Neural cell (in vitro differentiated cells): ENCODE results near the gene GSK3B. TPM values are rescaled to one million over a fixed set of nuclear protein-coding genes. Genes with fewer than 3 reads are reported as not detected.

Experiments used
- H2AFZ ChIP-seq: fragments of 200-600, 300-800 bp; sonication (generic), shearing (Covaris generic); 2 replicates; pipeline ENCODE4 v1.6.0; 2014; ENCODE audit warnings: low read depth, mild to moderate bottlenecking, antibody characterized with exemption, low read length, moderate library complexity
- H3F3A ChIP-seq: fragments of 200-600 bp; shearing (Covaris generic); 2 replicates; pipeline ENCODE4 v1.6.1; 2016; ENCODE audit warnings: mild to moderate bottlenecking, moderate library complexity, mixed read lengths, antibody characterized with exemption, low read length; ENCODE audit not compliant: insufficient read depth, poor library complexity, severe bottlenecking
- H3K27ac ChIP-seq: fragments of 200-600, 300-800 bp; sonication (generic), shearing (Covaris generic); 2 replicates; pipeline ENCODE4 v1.5.1; 2014; ENCODE audit warnings: mild to moderate bottlenecking, low read length, moderate library complexity
- H3K27me3 ChIP-seq: fragments of 300-800, 200-600 bp; sonication (generic), shearing (Covaris generic); 2 replicates; pipeline ENCODE4 v1.6.0; 2014; ENCODE audit warnings: mild to moderate bottlenecking, low read depth, low read length, moderate library complexity; ENCODE audit not compliant: insufficient read depth
- H3K36me3 ChIP-seq: fragments of 300-800, 200-600 bp; sonication (generic), shearing (Covaris generic); 2 replicates; pipeline ENCODE4 v1.5.1; 2014; ENCODE audit warnings: mild to moderate bottlenecking, antibody characterized with exemption, low read length, moderate library complexity; ENCODE audit not compliant: insufficient read depth
- H3K4me2 ChIP-seq: fragments of 300-800, 200-600 bp; sonication (generic), shearing (Covaris generic); 2 replicates; pipeline ENCODE4 v1.6.0; 2014; ENCODE audit warnings: mild to moderate bottlenecking, low read length
- H3K4me3 ChIP-seq: fragments of 300-800, 200-600 bp; sonication (generic), shearing (Covaris generic); 2 replicates; pipeline ENCODE4 v1.5.1; 2014; ENCODE audit warnings: mild to moderate bottlenecking, low read length, moderate library complexity
- H3K79me2 ChIP-seq: fragments of 200-600 bp; shearing (Covaris generic); replicated peaks from 2 replicates; pipeline ENCODE4 v1.6.0; 2014; ENCODE audit warnings: mild to moderate bottlenecking, low read length, moderate library complexity; ENCODE audit not compliant: insufficient read depth
- H3K9ac ChIP-seq: fragments of 300-800, 200-600 bp; sonication (generic), shearing (Covaris generic); 2 replicates; pipeline ENCODE4 v1.6.1; 2016; ENCODE audit warnings: mild to moderate bottlenecking, low read length, mixed read lengths
- H3K9me2 ChIP-seq: fragments of 200-600 bp; shearing (Covaris generic); 2 replicates; pipeline ENCODE4 v1.6.1; 2016; ENCODE audit warnings: mild to moderate bottlenecking, low read length, mixed read lengths; ENCODE audit not compliant: insufficient read depth
- H3K9me3 ChIP-seq: fragments of 200-600, 300-800 bp; sonication (generic), shearing (Covaris generic); 2 replicates; pipeline ENCODE4 v1.6.1; 2016; ENCODE audit warnings: mild to moderate bottlenecking, mixed run types, low read length, moderate library complexity, mixed read lengths
- H4K20me1 ChIP-seq: fragments of 200-600 bp; shearing (Covaris generic); 2 replicates; pipeline ENCODE4 v1.6.1; 2016; ENCODE audit warnings: mild to moderate bottlenecking, mixed run types; ENCODE audit not compliant: insufficient read depth
- CTCF ChIP-seq: fragments of 450-650 bp; IDR thresholded peaks from 2 replicates; pipeline ENCODE4 v1.5.1; 2014; ENCODE audit warnings: antibody characterized with exemption, mild to moderate bottlenecking, moderate library complexity; ENCODE audit not compliant: poor library complexity, severe bottlenecking
- EP300 ChIP-seq: fragments of 450-650 bp; conservative IDR thresholded peaks from 2 replicates; pipeline ENCODE4 v1.6.1; 2014; ENCODE audit warnings: antibody characterized with exemption, mild to moderate bottlenecking, moderate library complexity; ENCODE audit not compliant: poor library complexity, severe bottlenecking
- EZH2 ChIP-seq: fragments of 200-600, 300-800 bp; shearing (Covaris generic), sonication (generic); IDR thresholded peaks from 2 replicates; pipeline ENCODE4 v1.6.1; 2014; ENCODE audit warnings: antibody characterized with exemption, low read length, borderline replicate concordance, mild to moderate bottlenecking; ENCODE audit not compliant: insufficient read depth, poor library complexity, severe bottlenecking
- MXI1 ChIP-seq: fragments of 450-650 bp; conservative IDR thresholded peaks from 2 replicates; pipeline ENCODE4 v1.6.1; 2014; ENCODE audit warnings: antibody characterized with exemption, mild to moderate bottlenecking; ENCODE audit not compliant: poor library complexity, severe bottlenecking
- POLR2AphosphoS5 ChIP-seq: IDR thresholded peaks from 2 replicates; pipeline ENCODE4 v1.6.1; 2012
- RAD21 ChIP-seq: fragments of 450-650 bp; conservative IDR thresholded peaks from 2 replicates; pipeline ENCODE4 v1.6.1; 2014; ENCODE audit warnings: antibody characterized with exemption, mild to moderate bottlenecking, moderate library complexity
- REST ChIP-seq: IDR thresholded peaks from 2 replicates; pipeline ENCODE4 v1.6.1; 2012; ENCODE audit warnings: borderline replicate concordance
- SMC3 ChIP-seq: fragments of 450-650 bp; conservative IDR thresholded peaks from 2 replicates; pipeline ENCODE4 v1.6.1; 2014; ENCODE audit warnings: antibody characterized with exemption, mild to moderate bottlenecking, moderate library complexity; ENCODE audit not compliant: poor library complexity
- TAF1 ChIP-seq: IDR thresholded peaks from 2 replicates; pipeline ENCODE4 v1.6.1; 2012; ENCODE audit warnings: low read depth
- polyA plus RNA-seq: library from polyadenylated mRNA; depleted of rRNA; stranded (reverse); fragments of >200 nt; gene quantifications from 2 replicates; pipeline ENCODE4 v1.2.3, GENCODE V29; 2014

The GSK3B gene
- polyA plus RNA-seq, 1 donor from 2014 or later = 48.5 TPM

GRCh38 chr3:119795849-119796248, 298.4 kb downstream of the GSK3B start:
- H3K4me3 ChIP-seq = no peak overlapping the region
- H3K9me3 ChIP-seq = no peaks in the 10 kb centered on the region
- H2AFZ ChIP-seq = no peak overlapping the region
- TF ChIP-seq SMC3 = no peak
- no peak for TF ChIP-seq TAF1
- no peak for TF ChIP-seq EZH2
- TF ChIP-seq MXI1 = no peak
- no peak for TF ChIP-seq EP300
- no peak for TF ChIP-seq POLR2AphosphoS5
- no peak for TF ChIP-seq REST
- TF ChIP-seq RAD21 = no peak
- no peak for TF ChIP-seq CTCF
- H3K9me2 ChIP-seq = no peaks in the 10 kb centered on the region
- no peak overlapping the region for H3K27ac ChIP-seq
- no peaks in the 10 kb centered on the region for H3K79me2 ChIP-seq
- H4K20me1 ChIP-seq = no peaks in the 10 kb centered on the region
- no peaks in the 10 kb centered on the region for H3F3A ChIP-seq
- H3K36me3 ChIP-seq = no peaks in the 10 kb centered on the region
- H3K27me3 ChIP-seq = no peaks in the 10 kb centered on the region
- H3K9ac ChIP-seq = no peak overlapping the region
- H3K4me2 ChIP-seq = no peak overlapping the region

GRCh38 chr3:119794971-119795612, 299.2 kb downstream of the GSK3B start:
- Histone ChIP-seq H3K4me3 (no peak overlapping the region), H3K9ac (no peak overlapping the region), H3K4me2 (no peak overlapping the region), H3K9me3 (no peaks in the 10 kb centered on the region), H3K79me2 (no peaks in the 10 kb centered on the region), H3K9me2 (no peaks in the 10 kb centered on the region), H3F3A (no peaks in the 10 kb centered on the region), H4K20me1 (no peaks in the 10 kb centered on the region), H3K27ac (no peak overlapping the region), H2AFZ (no peak overlapping the region), H3K36me3 (no peaks in the 10 kb centered on the region), H3K27me3 (no peaks in the 10 kb centered on the region)
- TF ChIP-seq EP300 = no peak
- TF ChIP-seq POLR2AphosphoS5 = no peak
- TF ChIP-seq RAD21 = no peak
